HEK293 (cell line): ENCODE measurements around the gene SHLD2.

Source experiments
- GLIS1 ChIP-seq: fragments of 450-650 bp; formaldehyde crosslinking; IDR thresholded peaks from 2 replicates; pipeline ENCODE4 v1.5.1; 2016; ENCODE audit warnings: missing biosample characterization, missing genetic modification characterization
- HOXC10 ChIP-seq: sonication (generic); formaldehyde crosslinking; IDR thresholded peaks from 2 replicates; pipeline ENCODE4 v1.8.1; 2023; ENCODE audit warnings: mild to moderate bottlenecking, missing genetic modification reagents
- KLF1 ChIP-seq: fragments of 450-650 bp; formaldehyde crosslinking; IDR thresholded peaks from 2 replicates; pipeline ENCODE4 v1.5.1; 2016; ENCODE audit warnings: missing biosample characterization, missing genetic modification characterization
- KLF9 ChIP-seq: fragments of 450-650 bp; formaldehyde crosslinking; IDR thresholded peaks from 2 replicates; pipeline ENCODE4 v1.5.1; 2016; ENCODE audit warnings: missing biosample characterization, missing genetic modification characterization, low read depth
- MYNN ChIP-seq: fragments of 450-650 bp; formaldehyde crosslinking; IDR thresholded peaks from 2 replicates; pipeline ENCODE4 v1.5.1; 2016; ENCODE audit warnings: missing biosample characterization, missing genetic modification characterization, borderline replicate concordance
- PATZ1 ChIP-seq: fragments of 450-650 bp; formaldehyde crosslinking; IDR thresholded peaks from 2 replicates; pipeline ENCODE4 v1.5.1; 2016; ENCODE audit warnings: missing biosample characterization, missing genetic modification characterization
- PBX3 ChIP-seq: sonication (generic); formaldehyde crosslinking; IDR thresholded peaks from 2 replicates; pipeline ENCODE4 v1.8.1; 2022; ENCODE audit warnings: mild to moderate bottlenecking, moderate library complexity, missing genetic modification reagents
- PRDM6 ChIP-seq: fragments of 450-650 bp; formaldehyde crosslinking; IDR thresholded peaks from 2 replicates; pipeline ENCODE4 v1.5.1; 2017; ENCODE audit warnings: missing biosample characterization, missing genetic modification characterization
- RBAK ChIP-seq: fragments of 450-650 bp; formaldehyde crosslinking; IDR thresholded peaks from 2 replicates; pipeline ENCODE4 v1.5.1; 2016; ENCODE audit warnings: missing biosample characterization, missing genetic modification characterization
- SP2 ChIP-seq: fragments of 450-650 bp; formaldehyde crosslinking; IDR thresholded peaks from 2 replicates; pipeline ENCODE4 v1.5.1; 2016; ENCODE audit warnings: missing biosample characterization, missing genetic modification characterization
- SP3 ChIP-seq: fragments of 450-650 bp; formaldehyde crosslinking; IDR thresholded peaks from 2 replicates; pipeline ENCODE4 v1.5.1; 2016; ENCODE audit warnings: missing biosample characterization, missing genetic modification characterization
- ZBTB20 ChIP-seq: fragments of 450-650 bp; formaldehyde crosslinking; IDR thresholded peaks from 2 replicates; pipeline ENCODE4 v1.5.1; 2016; ENCODE audit warnings: missing biosample characterization, missing genetic modification characterization
- ZFP69B ChIP-seq: fragments of 450-650 bp; formaldehyde crosslinking; IDR thresholded peaks from 2 replicates; pipeline ENCODE4 v1.5.1; 2016; ENCODE audit warnings: missing biosample characterization, missing genetic modification characterization
- ZNF114 ChIP-seq: fragments of 450-650 bp; formaldehyde crosslinking; IDR thresholded peaks from 2 replicates; pipeline ENCODE4 v1.5.0; 2017; ENCODE audit warnings: missing biosample characterization, missing genetic modification characterization
- ZNF19 ChIP-seq: fragments of 450-650 bp; formaldehyde crosslinking; IDR thresholded peaks from 2 replicates; pipeline ENCODE4; 2016; ENCODE audit warnings: missing biosample characterization, missing genetic modification characterization, low read depth
- ZNF362 ChIP-seq: fragments of 450-650 bp; formaldehyde crosslinking; IDR thresholded peaks from 2 replicates; pipeline ENCODE4 v1.5.1; 2016; ENCODE audit warnings: missing biosample characterization, missing genetic modification characterization
- ZNF544 ChIP-seq: fragments of 450-650 bp; formaldehyde crosslinking; IDR thresholded peaks from 2 replicates; pipeline ENCODE4 v1.5.0; 2017; ENCODE audit warnings: missing biosample characterization, missing genetic modification characterization
- ZNF548 ChIP-seq: fragments of 450-650 bp; formaldehyde crosslinking; IDR thresholded peaks from 2 replicates; pipeline ENCODE4 v1.5.1; 2016; ENCODE audit warnings: missing biosample characterization, missing genetic modification characterization
- ZNF580 ChIP-seq: fragments of 450-650 bp; formaldehyde crosslinking; IDR thresholded peaks from 2 replicates; pipeline ENCODE4 v1.5.1; 2016; ENCODE audit warnings: missing biosample characterization, missing genetic modification characterization
- ZNF600 ChIP-seq: fragments of 450-650 bp; formaldehyde crosslinking; IDR thresholded peaks from 2 replicates; pipeline ENCODE4 v1.5.1; 2016; ENCODE audit warnings: missing biosample characterization, missing genetic modification characterization
- ZNF645 ChIP-seq: fragments of 450-650 bp; formaldehyde crosslinking; IDR thresholded peaks from 2 replicates; pipeline ENCODE4; 2016; ENCODE audit warnings: missing biosample characterization, missing genetic modification characterization
- ZNF692 ChIP-seq: fragments of 450-650 bp; formaldehyde crosslinking; IDR thresholded peaks from 2 replicates; pipeline ENCODE4 v1.5.1; 2016; ENCODE audit warnings: missing biosample characterization, missing genetic modification characterization
- ZNF791 ChIP-seq: fragments of 450-650 bp; formaldehyde crosslinking; IDR thresholded peaks from 2 replicates; pipeline ENCODE4 v1.5.1; 2016; ENCODE audit warnings: missing biosample characterization, missing genetic modification characterization

Gene SHLD2

GRCh38 chr10:87094373-87095235 lies at the start of gene SHLD2, which contains the start of gene GLUD1 (continued):
- peak; percentile 99 for TF ChIP-seq ZNF692 (tag by site-specific recombination)
- no peak for TF ChIP-seq ZNF362
- TF ChIP-seq ZNF19 (tag by site-specific recombination), result no peak
- TF ChIP-seq ZFP69B, result peak; percentile 98
- no peak for TF ChIP-seq ZNF645 (tag by site-specific recombination)
- TF ChIP-seq RBAK (tag by site-specific recombination), result no peak
- TF ChIP-seq PATZ1 (tag by site-specific recombination), result 0 out of 2 replicates have a peak, but pooled peaks have one; percentile 5
- no peak for TF ChIP-seq ZNF548 (tag by site-specific recombination)
- no peak; the same call in 1 of the 2 replicates for TF ChIP-seq KLF1 (tag by site-specific recombination)
- TF ChIP-seq SP2, result no peak
- TF ChIP-seq ZNF600 (tag by site-specific recombination), result no peak
- no peak for TF ChIP-seq ZNF791
- peak; percentile 9; the same call in 1 of the 2 replicates for TF ChIP-seq KLF9 (tag by site-specific recombination)
- TF ChIP-seq HOXC10 (CRISPR knock-in tag), result no peak
- TF ChIP-seq ZNF114, result no peak
- TF ChIP-seq PRDM6 (tag by site-specific recombination), result no peak
- TF ChIP-seq GLIS1 (tag by site-specific recombination), result no peak; the same call in 1 of the 2 replicates
- no peak for TF ChIP-seq PBX3 (CRISPR knock-in tag)
- no peak for TF ChIP-seq ZNF580
- TF ChIP-seq SP3 (tag by site-specific recombination), result 0 out of 2 replicates have a peak, but pooled peaks have one; percentile 45
- peak; percentile 10; the same call in 1 of the 2 replicates for TF ChIP-seq ZBTB20 (tag by site-specific recombination)
- no peak for TF ChIP-seq ZNF544
- no peak for TF ChIP-seq MYNN (tag by site-specific recombination)
